ENCODE data around the gene SPARCL1.
"Not testable (repeated sequence)": the region's sequence is repeated elsewhere in the genome, so short reads cannot be mapped to it uniquely, and the experiment has no call there.

Gene SPARCL1

GRCh38 chr4:87497159-87497558 lies 32.0 kb downstream of the SPARCL1 start (continued):
- TF ChIP-seq POU6F1 (CRISPR knock-in tag; IDR thresholded peaks at IDR 0.05; ENCODE audit: borderline replicate concordance, low read depth) (no peak), GLIS3 (CRISPR knock-in tag; IDR thresholded peaks at IDR 0.05) (no peak)

- TF ChIP-seq GLIS3 (CRISPR knock-in tag; IDR thresholded peaks at IDR 0.05) (no peak), ZNF565 (CRISPR knock-in tag; conservative IDR thresholded peaks at IDR 0.05; ENCODE audit: low read depth) (no peak), PATZ1 (CRISPR knock-in tag; IDR thresholded peaks at IDR 0.05; ENCODE audit: borderline replicate concordance) (no peak), RARB (CRISPR knock-in tag; IDR thresholded peaks at IDR 0.05) (no peak), POU6F1 (CRISPR knock-in tag; IDR thresholded peaks at IDR 0.05; ENCODE audit: borderline replicate concordance, low read depth) (no peak), SNAI2 (CRISPR knock-in tag; IDR thresholded peaks at IDR 0.05) (no peak)
- no peak for ATAC-seq
Observed at GRCh38 chr4:87493115-87493514, 36.1 kb downstream of the SPARCL1 start.

GRCh38 chr4:87491851-87492250 lies 37.3 kb downstream of the SPARCL1 start:
- not testable (repeated sequence) for ATAC-seq

GRCh38 chr4:87491436-87491835 lies 37.7 kb downstream of the SPARCL1 start:
- no peak for TF ChIP-seq TSHZ2 (CRISPR knock-in tag; IDR thresholded peaks at IDR 0.05)
- TF ChIP-seq GLIS3 (CRISPR knock-in tag; IDR thresholded peaks at IDR 0.05), result no peak
- no peak for TF ChIP-seq ZFP30 (CRISPR knock-in tag; IDR thresholded peaks at IDR 0.05)
- TF ChIP-seq ZNF8 (CRISPR knock-in tag; IDR thresholded peaks at IDR 0.05), result no peak
- TF ChIP-seq POU6F1 (CRISPR knock-in tag; IDR thresholded peaks at IDR 0.05; ENCODE audit: borderline replicate concordance, low read depth), result no peak
- no peak for TF ChIP-seq ZC3H10 (CRISPR knock-in tag; IDR thresholded peaks at IDR 0.05)
- TF ChIP-seq CSRNP3 (CRISPR knock-in tag; IDR thresholded peaks at IDR 0.05), result no peak
- TF ChIP-seq OSR1 (CRISPR knock-in tag; IDR thresholded peaks at IDR 0.05), result no peak
- TF ChIP-seq PATZ1 (CRISPR knock-in tag; IDR thresholded peaks at IDR 0.05; ENCODE audit: borderline replicate concordance), result no peak
- no peak for ATAC-seq

Measured in SK-N-SH treated with all-trans-retinoic acid at 6 μM for 48 hours (cell line).